Stimulated activated CD4-positive, alpha-beta T cell treated with anti-CD3 and anti-CD28 coated beads, Interleukin-2, amount 100 ng/mL, for 4 hours (primary cell): Measurements from ENCODE around the gene CSTF2T.
"Not testable (repeated sequence)": the region's sequence is repeated elsewhere in the genome, so short reads cannot be mapped to it uniquely, and the experiment has no call there.

ENCODE experiments used
- DNase-seq: peaks from one replicate; pipeline ENCODE4 v3.0.0-alpha.2; 2020; ENCODE audit warnings: low read depth

Gene CSTF2T

DNA sequence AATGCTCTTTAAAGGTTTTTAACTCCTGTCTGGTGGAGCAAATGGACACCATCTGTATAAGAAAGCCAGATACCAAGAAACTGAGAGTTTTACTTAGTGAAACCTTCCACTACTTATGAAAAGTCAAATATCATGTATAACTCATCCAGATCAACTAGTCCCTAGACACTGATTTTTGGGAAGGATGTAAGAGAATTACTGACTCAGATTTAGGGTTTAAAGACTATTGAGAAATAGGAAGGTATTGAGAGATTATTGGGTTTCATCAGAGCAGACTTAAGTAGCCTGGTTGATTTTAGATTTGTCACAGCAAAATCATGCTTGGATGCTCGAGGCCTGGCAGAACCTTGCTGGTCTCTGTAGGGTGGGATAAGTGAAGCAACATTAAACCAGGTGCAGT, 3.1 kb downstream of the CSTF2T start:
- no peak for DNase-seq

DNA sequence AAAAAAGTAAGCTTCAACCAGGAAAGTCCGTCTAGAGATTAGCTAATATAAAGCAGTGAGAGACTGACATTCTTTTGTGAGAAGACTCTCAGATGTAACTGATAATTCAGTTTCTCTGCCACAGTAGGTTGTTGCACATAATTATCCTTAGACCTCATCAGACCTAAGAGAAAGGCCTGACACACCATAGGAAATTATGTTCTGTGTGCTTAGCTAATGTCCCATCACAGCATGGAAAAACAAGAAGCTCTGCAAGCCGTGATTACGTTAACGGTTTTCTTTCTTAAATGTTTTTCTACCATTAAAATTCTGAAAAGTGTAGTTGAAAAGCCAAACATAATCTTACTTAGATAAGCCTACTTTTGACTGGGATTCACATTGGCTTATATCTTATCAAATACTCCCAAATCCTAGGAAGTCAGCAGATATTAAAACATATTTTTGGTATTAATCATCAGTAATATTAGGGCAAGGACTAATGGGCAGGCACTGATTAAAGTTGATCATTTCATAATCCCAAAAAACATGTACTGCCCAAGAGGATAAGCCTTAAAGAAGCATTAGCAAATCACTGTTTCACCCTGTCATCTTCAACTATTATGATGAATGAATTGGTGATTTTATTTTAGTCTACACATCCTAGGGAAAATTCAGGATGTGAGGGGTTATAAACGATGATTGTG, 5.2 kb downstream of the CSTF2T start:
- DNase-seq = no peak

DNA sequence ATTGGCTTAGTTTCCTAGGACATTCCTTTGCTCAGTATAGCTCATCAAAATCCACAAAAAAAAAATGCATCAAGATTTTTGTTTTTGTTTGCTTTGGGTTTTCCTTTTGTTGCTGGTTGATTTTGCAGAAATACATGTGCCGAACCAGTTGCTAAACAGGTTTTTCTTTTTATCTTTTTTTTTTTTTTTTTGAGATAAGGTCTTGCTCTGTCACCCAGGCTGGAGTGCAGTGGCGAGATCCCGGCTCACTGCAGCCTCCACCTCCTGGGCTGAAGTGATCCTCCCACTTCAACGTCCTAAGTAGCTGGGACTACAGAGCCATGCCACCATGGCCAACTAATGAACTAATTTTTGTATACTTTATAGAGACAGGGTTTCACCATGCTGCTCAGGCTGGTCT, 8.3 kb downstream of the CSTF2T start:
- DNase-seq = no peak

DNA sequence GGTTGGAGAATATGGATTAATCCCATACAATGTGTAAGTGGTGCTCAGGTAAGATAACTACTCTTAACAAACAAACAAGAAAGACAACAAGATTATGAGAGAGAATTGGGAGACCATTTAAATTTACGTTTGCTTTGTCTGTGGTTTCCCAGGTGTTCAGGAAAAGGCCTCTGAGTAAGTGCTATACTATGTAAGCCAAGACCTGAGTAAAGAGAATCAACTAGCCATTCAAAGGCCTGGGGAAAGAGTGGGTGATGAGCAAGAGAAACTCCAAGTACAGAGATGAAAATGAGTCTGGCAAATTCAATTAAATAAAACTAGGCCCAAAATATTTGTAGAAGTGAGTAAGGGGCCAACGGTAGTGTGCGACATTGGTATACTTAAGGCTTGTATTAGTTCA, 9.9 kb downstream of the CSTF2T start:
- DNase-seq = no peak

DNA sequence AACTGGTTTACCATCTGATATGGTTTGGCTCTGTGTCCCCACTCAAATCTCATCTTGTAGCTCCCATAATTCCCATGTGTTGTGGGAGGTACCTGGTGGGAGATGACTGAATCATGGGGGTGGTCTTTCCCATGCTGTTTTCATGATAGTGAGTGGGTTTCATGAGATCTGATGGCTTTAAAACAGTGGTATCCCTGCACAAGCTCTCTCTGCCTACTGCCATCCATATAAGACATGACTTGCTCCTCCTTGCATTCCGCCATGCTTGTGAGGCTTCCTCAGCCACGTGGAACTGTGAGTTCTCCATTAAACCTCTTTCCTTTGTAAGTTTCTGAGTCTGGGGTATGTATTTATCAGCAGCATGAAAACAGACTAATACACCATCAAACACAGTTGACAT, 10.6 kb downstream of the CSTF2T start:
- not testable (repeated sequence) for DNase-seq

DNA sequence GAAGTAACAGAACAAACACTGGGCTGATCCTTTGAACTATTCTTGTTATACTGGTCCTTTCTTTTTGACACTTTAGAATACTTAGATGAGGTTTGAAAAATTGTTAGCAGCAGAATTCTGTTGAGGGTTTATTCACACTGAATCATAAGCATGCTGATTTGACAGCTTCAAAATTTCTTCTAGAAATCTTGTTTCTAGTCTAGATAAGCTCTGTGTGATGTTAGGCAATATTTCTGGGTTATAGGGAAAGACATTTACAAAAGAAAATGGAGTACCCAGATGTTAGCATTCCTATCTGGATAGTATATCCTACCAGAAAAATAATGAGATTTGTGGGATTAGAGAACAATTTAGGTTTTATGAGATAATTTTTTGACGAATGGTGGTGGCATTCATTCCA, 12.1 kb downstream of the CSTF2T start:
- DNase-seq = no peak

DNA sequence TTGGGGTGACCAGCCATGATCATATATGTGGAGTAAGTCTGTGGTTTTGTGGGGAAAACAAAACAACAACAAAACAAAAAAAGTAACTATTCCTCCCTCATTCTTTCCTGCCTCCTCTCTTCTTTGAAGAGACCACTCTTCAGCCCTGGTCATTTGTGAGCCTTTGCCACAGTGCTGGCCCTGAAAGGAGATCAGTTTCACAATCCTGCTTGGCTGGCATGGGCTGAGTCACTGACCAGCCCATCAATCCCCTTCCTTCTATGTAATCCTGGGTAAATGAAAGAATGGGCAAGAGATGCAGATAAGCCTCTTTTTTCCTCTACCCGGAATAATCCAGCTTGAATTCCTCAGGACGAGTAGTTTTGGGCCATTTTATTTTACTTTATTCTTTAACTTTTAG, 13.6 kb downstream of the CSTF2T start:
- no peak for DNase-seq

DNA sequence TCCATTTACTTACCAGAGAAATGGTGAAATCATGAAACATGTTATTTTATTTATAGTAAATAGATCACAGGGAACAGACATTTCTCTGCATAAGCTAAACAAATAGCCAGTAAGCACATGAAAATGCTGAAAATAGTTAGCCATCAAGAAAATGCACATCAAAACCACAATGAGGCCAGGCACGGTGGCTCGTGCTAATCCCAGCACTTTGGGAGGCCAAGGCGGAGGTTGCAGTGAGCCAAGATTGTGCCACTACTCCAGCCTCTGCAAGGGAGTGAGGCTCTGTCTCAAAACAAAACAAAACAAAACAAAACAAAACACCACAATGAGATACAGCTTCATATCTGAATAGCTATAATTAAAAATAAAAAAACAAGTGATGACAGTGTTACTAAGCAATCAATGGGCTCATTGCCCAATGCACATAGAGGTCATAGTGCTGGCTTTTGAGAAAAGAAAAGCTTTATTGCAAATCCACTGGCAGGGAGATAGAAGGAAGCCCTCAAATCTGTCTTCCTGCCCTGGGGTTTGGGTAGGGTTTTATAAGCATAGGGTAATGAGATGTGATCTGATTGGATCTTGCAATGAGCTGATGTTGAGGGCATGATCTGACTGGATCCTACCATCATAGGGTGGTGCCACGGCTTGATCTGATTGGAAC, 16.2 kb downstream of the CSTF2T start:
- no peak for DNase-seq

DNA sequence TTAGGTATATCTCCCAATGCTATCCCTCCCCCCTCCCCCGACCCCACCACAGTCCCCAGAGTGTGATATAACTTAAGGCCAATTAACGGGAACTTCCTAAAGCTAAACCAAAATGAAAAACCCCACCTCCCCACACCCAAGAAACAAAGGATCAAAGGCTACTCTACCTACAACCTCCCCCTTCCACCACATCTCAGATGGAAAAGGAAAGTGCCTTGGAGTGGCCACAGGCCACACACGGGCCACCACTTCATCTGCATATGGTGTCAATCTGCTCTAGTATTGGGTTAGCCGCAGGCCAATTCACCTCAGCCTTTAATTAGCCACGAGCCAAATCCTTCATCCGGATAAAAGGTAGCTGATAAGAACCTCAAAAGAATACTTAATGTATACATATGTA, 19.6 kb downstream of the CSTF2T start:
- DNase-seq = no peak

DNA sequence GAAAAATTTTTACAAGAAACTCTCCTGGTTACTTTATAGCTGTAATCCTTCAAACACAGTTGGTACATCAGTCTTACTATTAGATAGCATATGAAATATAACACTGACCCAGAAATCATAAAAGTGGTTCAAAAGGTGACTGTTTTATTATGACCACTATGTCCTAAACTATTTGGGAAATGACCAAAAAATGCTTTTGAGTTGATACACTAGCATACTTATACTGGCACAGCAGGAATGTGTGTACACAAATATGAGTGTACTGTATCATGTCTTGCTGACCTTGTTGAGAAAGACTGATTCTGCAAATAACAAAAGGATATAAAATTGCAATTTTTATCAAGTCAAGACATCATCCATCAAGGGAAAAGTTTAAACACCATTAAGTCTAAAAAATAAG, 24.3 kb downstream of the CSTF2T start:
- DNase-seq = no peak

DNA sequence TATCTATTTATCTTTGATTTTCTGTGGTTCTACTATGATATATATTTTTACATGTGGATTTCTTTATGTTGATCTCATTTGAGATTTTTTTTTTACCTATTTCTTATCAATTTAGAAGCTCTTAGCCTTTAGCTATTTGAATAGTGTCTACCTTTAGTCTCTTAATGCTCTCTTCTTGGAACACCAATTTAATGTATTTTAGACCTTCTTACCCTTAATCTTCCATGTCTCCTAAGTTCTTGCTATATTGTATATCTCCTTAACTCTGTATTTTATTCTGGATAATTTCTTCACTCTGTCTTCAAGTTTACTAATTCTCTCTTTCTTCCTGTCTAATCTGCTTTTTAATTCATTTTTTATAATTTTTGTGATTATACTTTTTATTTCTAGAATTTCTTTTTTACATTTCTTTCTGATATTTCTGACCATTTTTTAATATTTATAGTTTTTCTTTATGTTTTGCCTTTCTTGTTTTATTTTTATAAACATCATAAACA, 27.3 kb downstream of the CSTF2T start:
- no peak for DNase-seq

DNA sequence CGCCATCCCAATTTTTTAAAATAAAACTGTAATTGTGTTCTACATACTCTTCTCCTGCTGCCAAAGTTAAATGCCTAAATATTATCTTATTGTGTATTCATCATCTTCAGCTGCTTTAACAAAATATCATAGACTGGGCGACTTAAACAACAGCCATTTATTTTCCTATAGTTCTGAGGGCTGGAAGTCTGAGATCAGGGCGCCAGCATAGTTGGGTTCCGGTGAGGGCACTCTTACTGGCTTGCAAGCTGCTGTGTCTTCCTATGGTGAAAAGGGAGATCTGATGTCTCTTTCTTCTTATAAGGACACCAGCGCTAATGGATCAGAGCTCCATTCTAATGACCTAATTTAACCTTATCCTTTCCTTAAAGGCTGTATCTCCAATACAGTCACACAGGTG, 30.4 kb downstream of the CSTF2T start:
- DNase-seq = no peak

DNA sequence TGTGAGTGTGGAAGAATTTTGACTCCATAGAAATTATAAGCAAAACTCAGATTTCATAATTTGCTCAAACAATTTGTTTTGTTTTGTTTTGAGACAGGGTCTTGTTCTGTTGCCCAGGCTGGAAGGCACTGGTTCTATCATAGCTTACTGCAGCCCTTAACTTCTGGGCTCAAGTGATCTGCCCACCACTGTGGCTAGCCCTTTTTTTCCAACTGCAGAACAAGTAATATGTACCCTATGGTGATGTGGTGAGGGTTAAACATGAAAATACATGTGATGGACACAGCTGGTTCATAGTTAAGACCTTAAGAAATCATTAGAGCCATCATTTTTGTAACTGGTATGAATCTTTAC, 31.1 kb downstream of the CSTF2T start:
- DNase-seq = no peak

DNA sequence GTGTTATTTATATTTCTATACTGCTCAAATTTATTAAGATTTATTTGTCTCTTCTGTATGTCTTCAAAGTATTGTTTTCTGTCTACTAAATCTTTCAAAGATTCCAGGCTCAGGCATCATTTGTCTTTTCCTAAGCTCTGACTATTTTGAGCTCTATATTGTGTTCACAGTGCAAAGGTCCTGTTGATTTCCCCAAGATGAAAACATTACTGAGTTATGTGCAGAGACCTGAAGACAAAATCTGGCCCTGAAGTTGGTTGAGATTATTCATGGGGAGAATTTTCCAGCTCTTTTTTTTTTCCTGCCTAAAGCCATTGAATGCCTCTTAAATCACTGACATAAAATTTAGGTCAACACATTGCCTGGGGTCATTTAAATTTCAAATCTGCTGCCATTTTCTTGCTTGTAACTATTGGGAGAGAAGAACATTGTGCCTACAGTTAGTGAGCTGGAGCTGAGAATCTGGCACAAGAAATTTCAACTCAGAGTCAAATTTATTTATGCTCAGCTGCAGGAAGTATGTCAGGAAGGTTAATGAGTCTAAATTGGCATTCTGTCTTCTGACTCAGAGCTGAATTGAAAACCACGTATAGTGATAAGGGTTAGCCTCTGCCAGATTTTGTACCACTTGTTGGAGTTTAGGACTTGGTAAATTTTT, 31.6 kb downstream of the CSTF2T start:
- no peak for DNase-seq

DNA sequence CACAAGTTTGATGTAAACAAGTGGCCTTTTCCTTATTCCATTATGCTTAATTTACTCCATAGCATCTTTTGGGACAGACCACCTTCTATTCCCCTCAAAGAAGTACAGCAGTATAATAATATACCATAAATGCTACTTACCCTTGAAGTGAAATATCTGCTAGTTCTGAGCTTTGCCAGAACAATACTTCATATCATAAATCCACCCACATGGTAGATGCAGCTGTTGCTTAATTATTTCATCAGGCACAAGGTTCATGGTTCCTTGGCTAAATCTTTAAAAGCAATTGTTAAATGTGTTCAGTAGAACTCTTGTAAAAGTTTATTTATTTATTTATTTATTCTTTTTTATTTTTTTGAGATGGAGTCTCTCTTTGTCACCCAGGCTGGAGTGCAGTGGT, 32.9 kb downstream of the CSTF2T start:
- no peak for DNase-seq

DNA sequence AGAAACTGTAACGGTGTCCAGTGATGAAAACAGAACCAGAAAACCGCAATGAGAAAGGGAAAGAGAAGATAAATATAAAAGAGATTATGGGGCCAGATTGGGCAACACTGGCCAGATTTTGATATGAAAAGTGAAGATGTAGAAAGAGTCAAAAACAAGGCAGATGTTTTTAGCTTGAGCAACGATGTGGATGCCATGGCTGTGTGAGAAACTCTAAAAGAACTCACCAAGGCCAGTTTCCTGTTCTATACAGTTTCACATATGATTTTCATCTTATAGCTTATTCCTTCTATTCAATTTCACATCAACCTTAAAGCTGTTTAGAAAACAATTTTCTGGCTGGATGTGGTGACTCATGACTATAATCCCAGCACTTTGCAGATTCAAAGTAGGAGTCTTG, 36.3 kb downstream of the CSTF2T start:
- no peak for DNase-seq

DNA sequence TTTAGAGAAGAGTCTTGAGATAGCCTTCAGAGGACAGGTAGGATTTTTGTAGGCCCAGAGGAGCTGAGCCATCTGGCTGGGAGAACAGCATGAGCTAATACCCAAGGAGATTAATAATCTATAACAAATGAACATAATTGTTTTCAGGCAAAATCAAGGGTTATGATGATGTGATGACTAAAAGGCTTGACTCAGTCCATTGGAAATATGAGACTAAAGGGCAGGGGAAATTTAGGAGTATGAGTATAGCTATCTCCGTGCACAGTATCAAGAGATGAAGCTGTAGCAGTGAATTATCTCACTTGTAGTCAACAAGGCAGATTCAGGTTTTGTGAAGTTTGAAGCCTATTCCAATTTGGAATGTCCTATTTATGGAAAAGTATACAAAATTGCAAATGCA, 40.1 kb downstream of the CSTF2T start:
- DNase-seq = no peak

DNA sequence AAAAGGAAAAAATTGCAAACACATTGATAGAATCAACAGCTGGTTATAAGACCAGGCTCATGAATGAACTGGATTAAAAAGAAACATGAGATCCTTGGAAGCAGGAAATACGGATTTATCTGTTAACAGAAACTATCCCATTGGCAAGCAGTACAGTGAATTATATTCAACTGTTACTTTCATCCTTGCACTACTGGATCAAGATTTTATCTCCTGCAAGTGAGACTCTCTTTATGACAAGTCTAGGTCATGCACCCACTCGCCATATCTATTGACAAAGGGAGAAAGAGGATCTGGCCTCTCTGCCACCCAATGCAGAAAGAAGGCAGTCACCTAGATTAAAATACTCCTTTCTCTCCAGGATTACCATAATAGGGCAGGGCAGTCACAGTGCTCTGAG, 41.4 kb downstream of the CSTF2T start:
- DNase-seq = no peak

DNA sequence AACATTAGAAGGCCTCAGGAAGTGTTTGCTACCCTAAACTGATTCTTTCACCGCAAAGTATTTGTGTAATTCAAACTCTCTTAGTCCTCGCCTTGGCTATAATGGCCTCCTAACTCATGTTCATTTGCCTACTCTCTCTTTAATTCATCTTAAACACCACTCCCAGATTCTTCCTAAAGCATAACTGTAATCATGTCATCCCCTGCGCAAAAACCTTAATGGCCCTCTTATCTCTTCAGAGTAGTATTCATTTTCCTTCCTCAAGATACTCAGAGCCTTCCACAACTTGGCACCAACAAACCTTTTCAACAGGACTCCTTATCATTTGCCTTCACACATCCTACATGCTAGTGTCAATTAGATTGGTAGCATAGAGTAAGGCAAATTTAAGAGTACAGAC, 42.9 kb downstream of the CSTF2T start:
- DNase-seq = no peak

DNA sequence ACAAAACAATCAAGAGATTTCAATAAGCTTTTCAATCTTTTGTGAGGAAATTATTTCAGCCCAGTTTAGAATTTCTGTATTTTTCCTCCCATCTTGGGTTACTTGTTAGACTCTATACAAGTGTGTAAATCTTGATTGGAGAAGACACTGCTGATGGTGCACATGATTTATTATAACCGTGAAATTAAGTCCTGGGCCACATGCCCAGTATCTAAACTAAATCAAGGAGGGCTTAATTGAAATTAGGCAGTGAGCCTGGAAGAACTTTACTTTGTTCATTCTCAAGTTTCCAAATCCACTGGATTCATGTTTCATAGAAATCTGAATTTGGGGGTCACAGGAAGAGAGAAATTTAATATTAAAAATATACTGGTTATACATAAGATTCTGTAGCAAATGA, 44.5 kb downstream of the CSTF2T start:
- no peak for DNase-seq

DNA sequence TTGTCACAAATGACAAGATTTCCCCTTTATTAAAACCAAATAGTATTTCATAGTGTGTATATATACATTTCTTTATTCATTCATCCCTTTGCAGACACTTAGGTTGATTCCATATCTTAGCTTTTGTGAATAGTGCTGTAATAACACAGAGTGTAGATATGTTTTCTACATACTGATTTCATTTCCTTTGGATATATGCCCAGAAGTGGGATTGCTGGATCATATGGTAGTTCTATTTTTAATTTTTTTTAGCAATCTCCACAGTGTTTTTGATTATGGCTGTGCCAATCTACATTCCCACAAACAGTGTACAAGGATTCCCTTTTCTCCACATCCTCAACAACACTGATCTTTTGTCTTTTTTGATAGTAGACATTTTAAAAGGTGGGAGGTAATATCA, 46.4 kb downstream of the CSTF2T start:
- DNase-seq = no peak

DNA sequence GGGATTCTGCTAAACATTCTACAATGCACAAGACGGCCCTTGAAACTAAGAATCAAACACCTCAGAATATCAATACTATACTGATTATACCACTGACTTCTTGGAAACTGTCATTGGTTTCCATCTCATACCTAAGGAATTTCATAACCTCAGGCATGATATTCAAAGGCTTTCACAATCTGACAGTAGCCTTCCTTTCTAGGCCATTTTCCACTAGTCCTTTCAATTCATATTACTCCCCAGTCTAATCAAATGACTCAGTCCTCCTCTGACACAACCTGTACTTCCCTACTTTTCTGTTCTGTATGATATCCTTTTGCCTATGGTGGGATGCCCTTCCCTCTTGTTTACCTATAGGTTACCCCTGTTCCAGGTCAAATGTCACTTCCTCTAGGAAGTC, 48.3 kb downstream of the CSTF2T start:
- DNase-seq = no peak

DNA sequence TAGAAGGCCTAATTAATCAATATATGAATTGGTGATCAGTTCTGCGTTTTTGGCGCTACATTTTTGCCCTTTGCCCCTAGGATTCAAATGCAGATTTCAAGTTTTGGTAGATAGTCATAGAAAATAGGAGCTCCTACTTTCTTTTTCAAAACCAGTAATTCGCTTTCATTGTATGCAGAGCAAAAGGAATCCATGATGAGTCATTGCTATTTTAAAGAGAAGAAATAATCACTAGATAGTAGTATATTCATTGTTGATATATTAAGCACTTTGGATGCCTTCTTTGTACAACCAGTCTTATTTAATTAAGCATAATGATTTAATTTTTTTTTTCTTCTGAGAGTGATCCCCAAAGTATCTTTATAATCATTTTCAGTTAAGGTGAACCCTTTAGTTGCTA, 50.3 kb downstream of the CSTF2T start:
- DNase-seq = no peak
